Liver (tissue), 9 donors: ENCODE results near the gene KRTAP16-1. TPM values are rescaled to one million over a fixed set of nuclear protein-coding genes. Genes with fewer than 3 reads are reported as not detected.

Experiments used
- DNase-seq: peaks from one replicate; pipeline ENCODE4 v3.0.0-alpha.2; 2017; ENCODE audit warnings: low spot score
- H3K27ac ChIP-seq, 2 donors: one replicate each; pipeline ENCODE4 v1.7.0; 2013; ENCODE audit warnings: inconsistent platforms in 2 of 2, low read length in 2 of 2, control low read depth in 1 of 2, low read depth in 1 of 2, mild to moderate bottlenecking in 1 of 2
- H3K27me3 ChIP-seq, 4 donors: one replicate each; pipeline versions ENCODE4 v1.6.1 to v1.7.0; 2013; ENCODE audit warnings: low read length in 3 of 4, inconsistent platforms in 1 of 4, mild to moderate bottlenecking in 1 of 4, moderate library complexity in 1 of 4; ENCODE audit not compliant: control insufficient read depth in 4 of 4, insufficient read depth in 4 of 4
- H3K36me3 ChIP-seq, 4 donors: one replicate each; pipeline versions ENCODE4 v1.6.1 to v1.7.0; 2013; ENCODE audit warnings: low read length in 3 of 4, mild to moderate bottlenecking in 3 of 4, low read depth in 1 of 4, moderate library complexity in 1 of 4; ENCODE audit not compliant: control insufficient read depth in 4 of 4, insufficient read depth in 3 of 4
- H3K4me1 ChIP-seq, 4 donors: one replicate each; pipeline versions ENCODE4 v1.6.1 to v1.7.0; 2013; ENCODE audit warnings: low read length in 3 of 4, mild to moderate bottlenecking in 3 of 4, moderate library complexity in 1 of 4; ENCODE audit not compliant: control insufficient read depth in 4 of 4, insufficient read depth in 4 of 4
- H3K4me3 ChIP-seq, 3 donors: one replicate each; pipeline versions ENCODE4 v1.6.1 to v1.7.0; 2013; ENCODE audit warnings: low read length in 3 of 3, control low read depth in 1 of 3, low read depth in 1 of 3, mild to moderate bottlenecking in 1 of 3
- H3K9ac ChIP-seq, 2 donors: one replicate each; pipeline ENCODE4 v1.7.0; 2013; ENCODE audit warnings: low read length in 2 of 2, mild to moderate bottlenecking in 2 of 2, moderate library complexity in 2 of 2, control low read depth in 1 of 2, low read depth in 1 of 2
- H3K9me3 ChIP-seq, 4 donors: one replicate each; pipeline versions ENCODE4 v1.6.1 to v1.7.0; 2013; ENCODE audit warnings: low read length in 3 of 4; ENCODE audit not compliant: control insufficient read depth in 4 of 4
- EGR1 ChIP-seq, 2 donors: IDR thresholded peaks; 2 replicates each; pipeline ENCODE4 v1.6.1; 2016 to 2018; ENCODE audit warnings: antibody characterized with exemption in 2 of 2, low read depth in 2 of 2
- FOXA1 ChIP-seq: IDR thresholded peaks from 2 replicates; pipeline ENCODE4 v1.6.1; 2016; ENCODE audit warnings: antibody characterized with exemption
- FOXA2 ChIP-seq: IDR thresholded peaks from 2 replicates; pipeline ENCODE4 v1.6.1; 2016; ENCODE audit warnings: antibody characterized with exemption
- GABPA ChIP-seq, 2 donors: IDR thresholded peaks in 1 of 2; conservative IDR thresholded peaks in 1 of 2; 2 replicates each; pipeline ENCODE4 v1.6.1; 2016; ENCODE audit warnings: antibody characterized with exemption in 2 of 2, mild to moderate bottlenecking in 1 of 2, moderate library complexity in 1 of 2
- HNF4A ChIP-seq, 2 donors: conservative IDR thresholded peaks; 2 replicates each; pipeline ENCODE4 v1.6.1; 2016; ENCODE audit warnings: antibody characterized with exemption in 2 of 2, mild to moderate bottlenecking in 2 of 2
- HNF4G ChIP-seq: IDR thresholded peaks from 2 replicates; pipeline ENCODE4 v1.6.1; 2016; ENCODE audit warnings: antibody characterized with exemption
- NR2F2 ChIP-seq: IDR thresholded peaks from 2 replicates; pipeline ENCODE4 v1.6.1; 2016; ENCODE audit warnings: antibody characterized with exemption
- RAD21 ChIP-seq, 2 donors: IDR thresholded peaks; 2 replicates each; pipeline ENCODE4 v1.6.1; 2016; ENCODE audit warnings: antibody characterized with exemption in 2 of 2, mild to moderate bottlenecking in 2 of 2
- REST ChIP-seq: IDR thresholded peaks from 2 replicates; pipeline ENCODE4 v1.6.1; 2016; ENCODE audit warnings: antibody characterized with exemption, mild to moderate bottlenecking
- RXRA ChIP-seq, 2 donors: IDR thresholded peaks; 2 replicates each; pipeline ENCODE4 v1.6.1; 2017 to 2018; ENCODE audit warnings: antibody characterized with exemption in 2 of 2, mild to moderate bottlenecking in 1 of 2
- SP1 ChIP-seq: IDR thresholded peaks from 2 replicates; pipeline ENCODE4 v1.6.1; 2018; ENCODE audit warnings: antibody characterized with exemption, mild to moderate bottlenecking
- TAF1 ChIP-seq: conservative IDR thresholded peaks from 2 replicates; pipeline ENCODE4 v1.6.1; 2016; ENCODE audit warnings: antibody characterized with exemption, mild to moderate bottlenecking
- YY1 ChIP-seq: IDR thresholded peaks from 2 replicates; pipeline ENCODE4 v1.6.1; 2016; ENCODE audit warnings: antibody characterized with exemption, mild to moderate bottlenecking
- WGBS: extraction: QIAGEN DNeasy Blood & Tissue Kit; methylation state at CpG from one replicate; pipeline ENCODE4 v1.1.7; 2013; 5-methylcytosine and 5-hydroxymethylcytosine counted together
- polyA plus RNA-seq, 2 donors: library from polyadenylated mRNA; stranded (reverse) in 1 of 2; unstranded in 1 of 2; fragments of 200-250 nt in 1 of 2; fragments of >200 nt in 1 of 2; fragmentation: Nextera tagmentation in 1 of 2; extraction: Ambion mirVana in 1 of 2; gene quantifications; one replicate each; pipeline versions ENCODE4 v1.2.1 to v1.2.3, GENCODE V29; 2013 to 2015
- total RNA-seq, 2 donors: library from RNA; depleted of rRNA; stranded (reverse); fragments of >200 nt; gene quantifications; one replicate each; pipeline ENCODE4 v1.2.3, GENCODE V29; 2014
- TF ChIP-seq, protein P1 (sequence below): fragments of 150-350 bp; IDR thresholded peaks from 2 replicates; pipeline ENCODE4 v1.5.1; 2017; ENCODE audit warnings: improper control_type of control experiment, low read depth, low read length; ENCODE audit not compliant: missing input control
- TF ChIP-seq, protein P2 (sequence below): IDR thresholded peaks from 2 replicates; pipeline ENCODE4 v1.6.1; 2016; ENCODE audit warnings: antibody characterized with exemption
- TF ChIP-seq, protein P3 (sequence below): IDR thresholded peaks from 2 replicates; pipeline ENCODE4 v1.6.1; 2016; ENCODE audit warnings: antibody characterized with exemption
- donor health status: healthy.
- donor health status: healthy.
- donor health status: healthy.
- donor health status: healthy.
- donor health status: healthy.

KRTAP16-1 gene, protein sequence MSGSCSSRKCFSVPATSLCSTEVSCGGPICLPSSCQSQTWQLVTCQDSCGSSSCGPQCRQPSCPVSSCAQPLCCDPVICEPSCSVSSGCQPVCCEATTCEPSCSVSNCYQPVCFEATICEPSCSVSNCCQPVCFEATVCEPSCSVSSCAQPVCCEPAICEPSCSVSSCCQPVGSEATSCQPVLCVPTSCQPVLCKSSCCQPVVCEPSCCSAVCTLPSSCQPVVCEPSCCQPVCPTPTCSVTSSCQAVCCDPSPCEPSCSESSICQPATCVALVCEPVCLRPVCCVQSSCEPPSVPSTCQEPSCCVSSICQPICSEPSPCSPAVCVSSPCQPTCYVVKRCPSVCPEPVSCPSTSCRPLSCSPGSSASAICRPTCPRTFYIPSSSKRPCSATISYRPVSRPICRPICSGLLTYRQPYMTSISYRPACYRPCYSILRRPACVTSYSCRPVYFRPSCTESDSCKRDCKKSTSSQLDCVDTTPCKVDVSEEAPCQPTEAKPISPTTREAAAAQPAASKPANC
- total RNA-seq, result not detected
- not detected for polyA plus RNA-seq

- no peak within 1 kb of the TSS for H3K9ac ChIP-seq
- H3K9me3 ChIP-seq, result no peaks in the 10 kb centered on the region
- H3K27me3 ChIP-seq, result peaks cover 0 to 14% (median 0%) of the 10 kb centered on the region in 4 donors
- WGBS, result 65% methylated on average over 7 of the region's 7 CpGs
- no peaks in the 10 kb centered on the region for H3K4me1 ChIP-seq
- H3K27ac ChIP-seq, result peak within 1 kb of the TSS in 1 of 2 donors; percentile 25
- H3K36me3 ChIP-seq, result no peaks in the 10 kb centered on the region
- H3K4me3 ChIP-seq, result no peak within 1 kb of the TSS
- no peak for TF ChIP-seq HNF4G
- no peak for TF ChIP-seq YY1
- TF ChIP-seq NR2F2, result no peak
- TF ChIP-seq RAD21 (IDR thresholded peaks at IDR 0.05), result no peak
- DNase-seq, result no peak
These were observed at the start of gene KRTAP16-1 for GRCh38 chr17:41308918-41309359. Gene KRTAP16-1 (minus strand): TSS chr17:41309309. CDS start chr17:41309253, 56 bp downstream.

DNA sequence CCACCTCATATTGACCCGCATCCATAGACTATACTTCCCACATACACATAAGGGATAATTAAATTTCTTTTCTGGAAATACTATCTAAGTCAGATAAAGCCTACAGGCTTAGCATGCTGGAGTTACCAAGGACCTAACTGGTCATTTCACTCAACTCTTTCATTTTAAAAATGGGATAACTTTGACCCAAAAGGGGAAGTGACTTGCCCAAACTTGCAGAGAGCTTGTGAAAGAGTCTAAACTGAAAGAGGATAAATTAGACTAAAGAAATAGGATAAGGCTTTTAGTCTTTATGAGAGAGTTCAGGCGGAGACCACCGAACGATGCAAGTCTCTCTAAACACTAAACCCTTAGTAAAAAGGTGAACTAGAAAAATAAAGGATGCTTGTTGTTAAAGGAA, 45.4 kb upstream of the KRTAP16-1 start:
- TF ChIP-seq SP1 (no peak), FOXA1 (no peak), RXRA (IDR thresholded peaks at IDR 0.05) (no peak), NR2F2 (no peak), YY1 (no peak), HNF4A (conservative IDR thresholded peaks at IDR 0.05) (no peak), RAD21 (IDR thresholded peaks at IDR 0.05) (no peak), HNF4G (no peak), FOXA2 (no peak), REST (no peak), GABPA (IDR thresholded peaks at IDR 0.05 in 1 of 2, conservative IDR thresholded peaks at IDR 0.05 in 1 of 2) (no peak), EGR1 (IDR thresholded peaks at IDR 0.05; ENCODE audit: low read depth in 2 of 2) (no peak), TAF1 (no peak)
- TF ChIP-seq, protein P1, sequence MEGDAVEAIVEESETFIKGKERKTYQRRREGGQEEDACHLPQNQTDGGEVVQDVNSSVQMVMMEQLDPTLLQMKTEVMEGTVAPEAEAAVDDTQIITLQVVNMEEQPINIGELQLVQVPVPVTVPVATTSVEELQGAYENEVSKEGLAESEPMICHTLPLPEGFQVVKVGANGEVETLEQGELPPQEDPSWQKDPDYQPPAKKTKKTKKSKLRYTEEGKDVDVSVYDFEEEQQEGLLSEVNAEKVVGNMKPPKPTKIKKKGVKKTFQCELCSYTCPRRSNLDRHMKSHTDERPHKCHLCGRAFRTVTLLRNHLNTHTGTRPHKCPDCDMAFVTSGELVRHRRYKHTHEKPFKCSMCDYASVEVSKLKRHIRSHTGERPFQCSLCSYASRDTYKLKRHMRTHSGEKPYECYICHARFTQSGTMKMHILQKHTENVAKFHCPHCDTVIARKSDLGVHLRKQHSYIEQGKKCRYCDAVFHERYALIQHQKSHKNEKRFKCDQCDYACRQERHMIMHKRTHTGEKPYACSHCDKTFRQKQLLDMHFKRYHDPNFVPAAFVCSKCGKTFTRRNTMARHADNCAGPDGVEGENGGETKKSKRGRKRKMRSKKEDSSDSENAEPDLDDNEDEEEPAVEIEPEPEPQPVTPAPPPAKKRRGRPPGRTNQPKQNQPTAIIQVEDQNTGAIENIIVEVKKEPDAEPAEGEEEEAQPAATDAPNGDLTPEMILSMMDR, result no peak
- TF ChIP-seq, protein P2, sequence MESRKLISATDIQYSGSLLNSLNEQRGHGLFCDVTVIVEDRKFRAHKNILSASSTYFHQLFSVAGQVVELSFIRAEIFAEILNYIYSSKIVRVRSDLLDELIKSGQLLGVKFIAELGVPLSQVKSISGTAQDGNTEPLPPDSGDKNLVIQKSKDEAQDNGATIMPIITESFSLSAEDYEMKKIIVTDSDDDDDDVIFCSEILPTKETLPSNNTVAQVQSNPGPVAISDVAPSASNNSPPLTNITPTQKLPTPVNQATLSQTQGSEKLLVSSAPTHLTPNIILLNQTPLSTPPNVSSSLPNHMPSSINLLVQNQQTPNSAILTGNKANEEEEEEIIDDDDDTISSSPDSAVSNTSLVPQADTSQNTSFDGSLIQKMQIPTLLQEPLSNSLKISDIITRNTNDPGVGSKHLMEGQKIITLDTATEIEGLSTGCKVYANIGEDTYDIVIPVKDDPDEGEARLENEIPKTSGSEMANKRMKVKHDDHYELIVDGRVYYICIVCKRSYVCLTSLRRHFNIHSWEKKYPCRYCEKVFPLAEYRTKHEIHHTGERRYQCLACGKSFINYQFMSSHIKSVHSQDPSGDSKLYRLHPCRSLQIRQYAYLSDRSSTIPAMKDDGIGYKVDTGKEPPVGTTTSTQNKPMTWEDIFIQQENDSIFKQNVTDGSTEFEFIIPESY, result no peak
- TF ChIP-seq, protein P3, sequence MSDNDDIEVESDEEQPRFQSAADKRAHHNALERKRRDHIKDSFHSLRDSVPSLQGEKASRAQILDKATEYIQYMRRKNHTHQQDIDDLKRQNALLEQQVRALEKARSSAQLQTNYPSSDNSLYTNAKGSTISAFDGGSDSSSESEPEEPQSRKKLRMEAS, result no peak
- no peak for DNase-seq
- H3K36me3 ChIP-seq, result no peaks in the 10 kb centered on the region

More for the DNA sequence above, 45.4 kb upstream of the KRTAP16-1 start:
- WGBS, result 86% methylated on average over 4 of the region's 4 CpGs
- H3K4me3 ChIP-seq, result no peak overlapping the region
- peaks cover 0 to 10% (median 0%) of the 10 kb centered on the region in 4 donors for H3K27me3 ChIP-seq
- no peaks in the 10 kb centered on the region for H3K4me1 ChIP-seq
- peaks cover 0 to 6% (median 0%) of the 10 kb centered on the region in 4 donors for H3K9me3 ChIP-seq
- H3K9ac ChIP-seq, result no peak overlapping the region
- no peak overlapping the region for H3K27ac ChIP-seq
